DMS53 treated with DMSO at 0.1 percent for 48 hours (cell line): ENCODE data around the gene EEF2K.
A peak's percentile ranks its signal among the peaks of the same experiment; 100 is the strongest.
"Not testable (repeated sequence)": the region's sequence is repeated elsewhere in the genome, so short reads cannot be mapped to it uniquely, and the experiment has no call there.

Experiments used
- DNase-seq: peaks from one replicate; lab custom pipeline; 2025; ENCODE audit not compliant: unreplicated experiment; lab: John Stamatoyannopoulos, UW

EEF2K gene

GRCh38 chr16:22206013-22206841 lies at the start of gene EEF2K:
TSS of gene EEF2K (plus strand) at chr16:22206278. CDS start at chr16:22225730, 19,452 bp downstream.
- peak; percentile 87 for DNase-seq

- no peak for DNase-seq
Measured at GRCh38 chr16:22161401-22161800, 44.7 kb upstream of the EEF2K start.

- DNase-seq = peak; percentile 6
Measured at GRCh38 chr16:22161999-22162655, 44.0 kb upstream of the EEF2K start, which contains the start of gene SDR42E2. TSS of gene SDR42E2 (plus strand) at chr16:22162506. CDS start at chr16:22165583, 3,077 bp downstream.

GRCh38 chr16:22162656-22163009 lies 43.4 kb upstream of the EEF2K start:
- DNase-seq = no peak

GRCh38 chr16:22163806-22164205 lies 42.3 kb upstream of the EEF2K start:
- no peak for DNase-seq

- DNase-seq = no peak
Measured at GRCh38 chr16:22164482-22164881, 41.6 kb upstream of the EEF2K start.

- no peak for DNase-seq
Measured at GRCh38 chr16:22165508-22166285, 40.4 kb upstream of the EEF2K start.

GRCh38 chr16:22171953-22172352 lies 34.1 kb upstream of the EEF2K start:
- no peak for DNase-seq

- not testable (repeated sequence) for DNase-seq
Measured at GRCh38 chr16:22172642-22173041, 33.4 kb upstream of the EEF2K start.

GRCh38 chr16:22174642-22175041 lies 31.4 kb upstream of the EEF2K start:
- no peak for DNase-seq

- no peak for DNase-seq
Measured at GRCh38 chr16:22177968-22178930, 27.8 kb upstream of the EEF2K start.

GRCh38 chr16:22181426-22181825 lies 24.7 kb upstream of the EEF2K start:
- DNase-seq = no peak

GRCh38 chr16:22181843-22182242 lies 24.2 kb upstream of the EEF2K start:
- DNase-seq = no peak

GRCh38 chr16:22183335-22183734 lies 22.7 kb upstream of the EEF2K start:
- no peak for DNase-seq

GRCh38 chr16:22183901-22184614 lies 22.0 kb upstream of the EEF2K start:
- no peak for DNase-seq

- DNase-seq = no peak
Measured at GRCh38 chr16:22184615-22184968, 21.5 kb upstream of the EEF2K start.

GRCh38 chr16:22186517-22186916 lies 19.6 kb upstream of the EEF2K start:
- no peak for DNase-seq

GRCh38 chr16:22188267-22188594 lies 17.8 kb upstream of the EEF2K start:
- DNase-seq = no peak

GRCh38 chr16:22188595-22189442 lies 17.3 kb upstream of the EEF2K start:
- peak; percentile 82 for DNase-seq
